Thyroid gland (tissue), 4 donors: Measurements from ENCODE around the gene CD180.

Experiments
- POLR2A ChIP-seq, 2 donors: fragments of 450-650 bp; IDR thresholded peaks; one replicate each; pipeline ENCODE4 v1.6.1; 2017; ENCODE audit warnings: antibody characterized with exemption in 2 of 2, mild to moderate bottlenecking in 2 of 2, moderate library complexity in 1 of 2
- TF ChIP-seq, protein P1 (sequence below), 6 experiments: fragments of 200-600 bp in 3 of 6; fragments of 450-650 bp in 3 of 6; sonication (generic) in 3 of 6; IDR thresholded peaks; one replicate each; pipeline ENCODE4 v1.5.1; 2016 to 2019; ENCODE audit warnings: antibody characterized with exemption in 6 of 6, mild to moderate bottlenecking in 2 of 6, inconsistent platforms in 1 of 6, moderate library complexity in 1 of 6

GRCh38 chr5:67189079-67189354 lies 7.6 kb downstream of the CD180 start:
- TF ChIP-seq, protein P1, sequence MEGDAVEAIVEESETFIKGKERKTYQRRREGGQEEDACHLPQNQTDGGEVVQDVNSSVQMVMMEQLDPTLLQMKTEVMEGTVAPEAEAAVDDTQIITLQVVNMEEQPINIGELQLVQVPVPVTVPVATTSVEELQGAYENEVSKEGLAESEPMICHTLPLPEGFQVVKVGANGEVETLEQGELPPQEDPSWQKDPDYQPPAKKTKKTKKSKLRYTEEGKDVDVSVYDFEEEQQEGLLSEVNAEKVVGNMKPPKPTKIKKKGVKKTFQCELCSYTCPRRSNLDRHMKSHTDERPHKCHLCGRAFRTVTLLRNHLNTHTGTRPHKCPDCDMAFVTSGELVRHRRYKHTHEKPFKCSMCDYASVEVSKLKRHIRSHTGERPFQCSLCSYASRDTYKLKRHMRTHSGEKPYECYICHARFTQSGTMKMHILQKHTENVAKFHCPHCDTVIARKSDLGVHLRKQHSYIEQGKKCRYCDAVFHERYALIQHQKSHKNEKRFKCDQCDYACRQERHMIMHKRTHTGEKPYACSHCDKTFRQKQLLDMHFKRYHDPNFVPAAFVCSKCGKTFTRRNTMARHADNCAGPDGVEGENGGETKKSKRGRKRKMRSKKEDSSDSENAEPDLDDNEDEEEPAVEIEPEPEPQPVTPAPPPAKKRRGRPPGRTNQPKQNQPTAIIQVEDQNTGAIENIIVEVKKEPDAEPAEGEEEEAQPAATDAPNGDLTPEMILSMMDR (IDR thresholded peaks at IDR 0.05), result no peak
- no peak for TF ChIP-seq POLR2A (IDR thresholded peaks at IDR 0.05)
